ENCODE measurements around the gene SHROOM1. TPM values are rescaled to one million over a fixed set of nuclear protein-coding genes. Genes with fewer than 3 reads are reported as not detected.

SHROOM1 gene
- total RNA-seq, 1 donor from 2014 or later, result 6.5 TPM

GRCh38 chr5:132777209-132778069 lies 53.0 kb downstream of the SHROOM1 start, which contains the start of gene SEPTIN8:
SEPTIN8 (minus strand) TSS chr5:132777239; CDS start chr5:132777137, 102 bp downstream.
- no peaks in the 10 kb centered on the region for H3K9me3 Mint-ChIP-seq
- H3K36me3 Mint-ChIP-seq (ENCODE audit: low read depth), result no peaks in the 10 kb centered on the region
- peaks cover 21% of the 10 kb centered on the region for H3K4me1 Mint-ChIP-seq
- DNase-seq (ENCODE audit: low read depth, low spot score), result peak; percentile 47
- peak within 1 kb of the TSS; percentile 92 for H3K4me3 Mint-ChIP-seq
- TF ChIP-seq, protein P1, sequence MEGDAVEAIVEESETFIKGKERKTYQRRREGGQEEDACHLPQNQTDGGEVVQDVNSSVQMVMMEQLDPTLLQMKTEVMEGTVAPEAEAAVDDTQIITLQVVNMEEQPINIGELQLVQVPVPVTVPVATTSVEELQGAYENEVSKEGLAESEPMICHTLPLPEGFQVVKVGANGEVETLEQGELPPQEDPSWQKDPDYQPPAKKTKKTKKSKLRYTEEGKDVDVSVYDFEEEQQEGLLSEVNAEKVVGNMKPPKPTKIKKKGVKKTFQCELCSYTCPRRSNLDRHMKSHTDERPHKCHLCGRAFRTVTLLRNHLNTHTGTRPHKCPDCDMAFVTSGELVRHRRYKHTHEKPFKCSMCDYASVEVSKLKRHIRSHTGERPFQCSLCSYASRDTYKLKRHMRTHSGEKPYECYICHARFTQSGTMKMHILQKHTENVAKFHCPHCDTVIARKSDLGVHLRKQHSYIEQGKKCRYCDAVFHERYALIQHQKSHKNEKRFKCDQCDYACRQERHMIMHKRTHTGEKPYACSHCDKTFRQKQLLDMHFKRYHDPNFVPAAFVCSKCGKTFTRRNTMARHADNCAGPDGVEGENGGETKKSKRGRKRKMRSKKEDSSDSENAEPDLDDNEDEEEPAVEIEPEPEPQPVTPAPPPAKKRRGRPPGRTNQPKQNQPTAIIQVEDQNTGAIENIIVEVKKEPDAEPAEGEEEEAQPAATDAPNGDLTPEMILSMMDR (conservative IDR thresholded peaks at IDR 0.05), result peak; percentile 15
- H3K27ac Mint-ChIP-seq (ENCODE audit: unreplicated experiment), result no peak within 1 kb of the TSS
- peaks cover 35% of the 10 kb centered on the region for H3K27me3 Mint-ChIP-seq (ENCODE audit: low read depth)

GRCh38 chr5:132776938-132777208 lies 53.6 kb downstream of the SHROOM1 start:
- Mint-ChIP-seq H3K27ac (ENCODE audit: unreplicated experiment) (no peak overlapping the region), H3K4me1 (peaks cover 26% of the 10 kb centered on the region)
- DNase-seq (ENCODE audit: low read depth, low spot score), result no peak

DNA sequence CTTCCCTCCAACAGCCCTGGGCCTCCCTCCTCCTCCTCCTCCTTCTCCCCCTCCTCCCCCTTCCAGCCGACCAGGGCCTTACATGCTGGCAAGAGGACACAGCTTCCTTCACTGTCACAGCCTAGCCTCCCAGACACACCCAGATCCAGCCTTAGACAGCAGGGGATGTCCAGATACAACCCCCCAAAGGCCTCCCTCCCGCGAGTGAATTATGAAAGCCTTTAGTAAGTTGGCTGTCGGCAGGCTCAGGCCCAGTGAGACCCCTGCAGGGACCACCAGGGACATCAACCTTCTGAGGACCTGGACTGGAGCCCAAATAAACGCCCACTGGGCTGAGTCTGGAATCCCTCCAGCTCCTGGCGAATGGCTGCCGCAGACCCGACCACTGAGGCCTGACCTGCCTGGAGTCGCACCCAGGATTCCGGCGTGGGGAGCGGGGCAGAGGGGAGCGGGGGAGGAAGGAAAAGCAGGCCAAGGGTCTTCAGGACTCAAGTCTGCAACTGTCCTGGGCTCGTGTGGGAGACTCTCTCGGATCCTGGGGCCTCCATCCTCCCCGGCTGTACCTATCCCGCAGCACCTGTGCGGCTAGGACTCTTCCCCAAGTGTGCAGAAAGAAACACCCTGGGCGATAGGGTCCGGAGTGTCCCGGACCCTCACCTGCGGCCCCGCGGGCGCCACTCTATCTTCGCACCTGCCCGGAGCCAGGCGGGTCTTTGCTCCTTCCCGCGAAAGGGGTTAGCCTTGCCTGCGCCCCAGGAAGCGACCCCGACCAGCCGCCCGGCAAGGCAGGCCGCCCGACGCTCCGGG lies 54.1 kb downstream of the SHROOM1 start:
- DNase-seq (ENCODE audit: low read depth, low spot score), result peak; percentile 36
- H3K27me3 Mint-ChIP-seq (ENCODE audit: low read depth), result peaks cover 24% of the 10 kb centered on the region
- H3K36me3 Mint-ChIP-seq (ENCODE audit: low read depth), result no peaks in the 10 kb centered on the region
- H3K9me3 Mint-ChIP-seq, result no peaks in the 10 kb centered on the region
- peak overlapping the region; percentile 92 for H3K4me3 Mint-ChIP-seq
- TF ChIP-seq, protein P1 (conservative IDR thresholded peaks at IDR 0.05), result no peak
- H3K27ac Mint-ChIP-seq (ENCODE audit: unreplicated experiment), result no peak overlapping the region
- H3K4me1 Mint-ChIP-seq, result peaks cover 26% of the 10 kb centered on the region

More at GRCh38 chr5:132776938-132777208, 53.6 kb downstream of the SHROOM1 start:
- H3K9me3 Mint-ChIP-seq, result no peaks in the 10 kb centered on the region
- TF ChIP-seq, protein P1 (conservative IDR thresholded peaks at IDR 0.05), result no peak
- H3K36me3 Mint-ChIP-seq (ENCODE audit: low read depth), result no peaks in the 10 kb centered on the region
- no peak overlapping the region for H3K4me3 Mint-ChIP-seq
- peaks cover 29% of the 10 kb centered on the region for H3K27me3 Mint-ChIP-seq (ENCODE audit: low read depth)

- H3K4me3 Mint-ChIP-seq, result peak overlapping the region; percentile 92
- H3K36me3 Mint-ChIP-seq (ENCODE audit: low read depth), result no peaks in the 10 kb centered on the region
- H3K27ac Mint-ChIP-seq (ENCODE audit: unreplicated experiment), result no peak overlapping the region
- no peak for DNase-seq (ENCODE audit: low read depth, low spot score)
- no peaks in the 10 kb centered on the region for H3K9me3 Mint-ChIP-seq
- TF ChIP-seq, protein P1 (conservative IDR thresholded peaks at IDR 0.05), result no peak
- peaks cover 20% of the 10 kb centered on the region for H3K27me3 Mint-ChIP-seq (ENCODE audit: low read depth)
- H3K4me1 Mint-ChIP-seq, result peaks cover 32% of the 10 kb centered on the region
These were observed 54.9 kb downstream of the SHROOM1 start for GRCh38 chr5:132775476-132775961.

DNA sequence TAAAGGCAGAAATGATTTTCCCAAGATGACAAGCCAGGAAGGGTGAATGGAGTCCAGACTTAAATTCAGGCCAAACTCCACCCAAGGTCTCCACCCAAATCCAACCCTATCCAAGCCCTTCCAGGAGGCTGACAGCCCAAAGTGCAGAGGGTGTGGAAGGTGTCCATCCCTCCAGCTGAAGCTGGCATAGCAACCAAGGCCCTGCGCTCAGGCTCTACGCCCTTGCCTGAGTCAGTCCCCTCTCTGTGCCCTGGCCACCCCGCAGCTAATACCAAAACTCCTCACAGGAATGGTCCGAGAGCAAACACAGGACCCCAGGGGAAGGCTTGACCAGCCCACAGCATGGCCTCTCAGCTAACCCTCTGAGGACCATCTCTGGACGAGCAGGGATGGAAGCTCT lies 55.6 kb downstream of the SHROOM1 start:
- Mint-ChIP-seq H3K4me1 (peaks cover 32% of the 10 kb centered on the region), H3K36me3 (ENCODE audit: low read depth) (no peaks in the 10 kb centered on the region), H3K27ac (ENCODE audit: unreplicated experiment) (no peak overlapping the region), H3K9me3 (no peaks in the 10 kb centered on the region), H3K27me3 (ENCODE audit: low read depth) (peaks cover 19% of the 10 kb centered on the region), H3K4me3 (peak overlapping the region; percentile 74)
- TF ChIP-seq, protein P1 (conservative IDR thresholded peaks at IDR 0.05), result no peak
- DNase-seq (ENCODE audit: low read depth, low spot score), result no peak
